Measurements from ENCODE around the gene RPS6KB1.

GRCh38 chr17:59848385-59848668 is 44.6 kb upstream of the RPS6KB1 start:
- TF ChIP-seq, protein P1, sequence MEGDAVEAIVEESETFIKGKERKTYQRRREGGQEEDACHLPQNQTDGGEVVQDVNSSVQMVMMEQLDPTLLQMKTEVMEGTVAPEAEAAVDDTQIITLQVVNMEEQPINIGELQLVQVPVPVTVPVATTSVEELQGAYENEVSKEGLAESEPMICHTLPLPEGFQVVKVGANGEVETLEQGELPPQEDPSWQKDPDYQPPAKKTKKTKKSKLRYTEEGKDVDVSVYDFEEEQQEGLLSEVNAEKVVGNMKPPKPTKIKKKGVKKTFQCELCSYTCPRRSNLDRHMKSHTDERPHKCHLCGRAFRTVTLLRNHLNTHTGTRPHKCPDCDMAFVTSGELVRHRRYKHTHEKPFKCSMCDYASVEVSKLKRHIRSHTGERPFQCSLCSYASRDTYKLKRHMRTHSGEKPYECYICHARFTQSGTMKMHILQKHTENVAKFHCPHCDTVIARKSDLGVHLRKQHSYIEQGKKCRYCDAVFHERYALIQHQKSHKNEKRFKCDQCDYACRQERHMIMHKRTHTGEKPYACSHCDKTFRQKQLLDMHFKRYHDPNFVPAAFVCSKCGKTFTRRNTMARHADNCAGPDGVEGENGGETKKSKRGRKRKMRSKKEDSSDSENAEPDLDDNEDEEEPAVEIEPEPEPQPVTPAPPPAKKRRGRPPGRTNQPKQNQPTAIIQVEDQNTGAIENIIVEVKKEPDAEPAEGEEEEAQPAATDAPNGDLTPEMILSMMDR (IDR thresholded peaks at IDR 0.05) = no peak
- TF ChIP-seq POLR2AphosphoS5 (IDR thresholded peaks at IDR 0.05) = no peak
